ENCODE measurements around the gene ACIN1.
A peak's percentile ranks its signal among the peaks of the same experiment; 100 is the strongest.

ACIN1 gene

DNA sequence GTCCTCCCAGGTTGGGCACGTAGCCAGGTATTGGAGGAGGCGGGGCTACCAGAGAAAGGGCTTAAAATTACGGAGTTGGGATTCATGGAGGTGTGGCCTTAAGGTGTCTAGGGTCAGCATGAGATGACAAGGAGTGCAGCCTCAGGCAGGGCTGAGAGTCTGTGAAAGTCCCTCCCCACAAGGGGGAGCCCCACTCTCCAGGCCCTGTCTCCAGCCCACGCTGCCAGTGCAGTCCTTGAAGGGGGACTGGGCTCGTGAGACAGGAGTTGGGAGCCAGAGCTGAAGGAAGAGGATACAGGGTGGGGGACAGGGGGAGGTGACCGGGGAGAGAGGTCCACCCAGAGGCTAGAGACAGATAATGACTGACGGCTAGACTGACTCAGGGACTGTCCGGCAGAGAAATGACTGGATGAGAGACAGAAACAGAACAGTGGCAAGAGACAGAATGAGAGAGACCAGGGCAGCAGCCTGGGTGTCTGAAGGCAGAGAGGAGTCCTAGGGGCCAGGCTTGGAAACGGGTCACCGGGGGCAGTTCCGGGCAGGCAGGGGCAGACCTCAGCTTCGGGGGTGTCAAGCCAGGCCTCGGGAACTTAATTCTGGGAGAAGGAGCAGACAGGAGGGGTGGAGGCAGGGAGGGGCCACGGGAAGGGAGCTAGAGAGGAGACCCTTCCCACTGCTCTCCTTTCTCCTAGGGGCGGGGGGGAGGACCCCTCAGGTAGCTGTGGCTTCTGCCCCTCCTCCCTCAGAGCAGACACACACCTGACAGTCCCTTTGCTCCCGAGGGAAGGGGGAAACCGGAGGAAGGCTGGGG is 38.6 kb downstream of the ACIN1 start:
- Histone ChIP-seq H3K4me1 (ENCODE audit: control insufficient read depth, insufficient read depth, low read length) (peaks cover 24% of the 10 kb centered on the region), H3K27me3 (ENCODE audit: control insufficient read depth in 1 of 2, insufficient read depth in 2 of 2, low read length in 2 of 2) (no peaks in the 10 kb centered on the region), H3K27ac (ENCODE audit: low read length) (no peak overlapping the region), H3K9ac (ENCODE audit: low read length in 2 of 2) (peak overlapping the region; percentile 55 to 64), H3K9me3 (ENCODE audit: control insufficient read depth in 2 of 2, low read length in 2 of 2) (no peaks in the 10 kb centered on the region), H3K4me3 (ENCODE audit: low read length in 2 of 2) (peak overlapping the region; percentile 46 to 78), H3K36me3 (ENCODE audit: control insufficient read depth in 2 of 2, insufficient read depth in 2 of 2, low read length in 2 of 2) (peaks cover 13 to 19% of the 10 kb centered on the region in 2 donors)

DNA sequence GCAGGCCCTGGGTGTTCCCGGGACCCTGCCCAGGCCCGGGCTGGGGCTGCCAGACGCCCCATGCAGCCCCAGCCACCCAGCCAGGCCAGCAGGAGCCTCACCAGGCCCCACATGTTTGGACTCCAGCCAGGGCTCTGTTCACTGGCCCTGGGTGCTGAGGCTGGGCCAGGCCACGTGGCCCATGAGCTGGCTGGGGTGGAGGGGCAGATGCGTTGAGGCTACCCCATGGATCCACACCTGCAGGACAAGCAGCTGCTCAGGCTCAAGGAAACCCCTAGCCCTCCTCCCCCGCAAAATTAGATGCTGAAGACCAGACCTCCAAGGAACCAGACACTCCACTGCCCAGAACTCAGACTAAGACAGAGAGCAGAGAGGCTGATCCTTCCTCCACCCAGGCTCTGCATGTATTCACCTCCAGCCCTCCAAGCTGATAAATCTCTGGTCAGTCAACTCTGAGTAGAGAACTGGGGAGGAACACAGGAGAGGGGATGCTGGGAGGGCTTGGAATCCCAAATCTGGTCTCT is 39.3 kb downstream of the ACIN1 start:
- Histone ChIP-seq H3K4me3 (ENCODE audit: low read length in 2 of 2) (no peak overlapping the region), H3K9me3 (ENCODE audit: control insufficient read depth in 2 of 2, low read length in 2 of 2) (no peaks in the 10 kb centered on the region), H3K36me3 (ENCODE audit: control insufficient read depth in 2 of 2, insufficient read depth in 2 of 2, low read length in 2 of 2) (peaks cover 8 to 13% of the 10 kb centered on the region in 2 donors), H3K27ac (ENCODE audit: low read length) (no peak overlapping the region), H3K9ac (ENCODE audit: low read length in 2 of 2) (no peak overlapping the region), H3K4me1 (ENCODE audit: control insufficient read depth, insufficient read depth, low read length) (peaks cover 24% of the 10 kb centered on the region), H3K27me3 (ENCODE audit: control insufficient read depth in 1 of 2, insufficient read depth in 2 of 2, low read length in 2 of 2) (no peaks in the 10 kb centered on the region)

DNA sequence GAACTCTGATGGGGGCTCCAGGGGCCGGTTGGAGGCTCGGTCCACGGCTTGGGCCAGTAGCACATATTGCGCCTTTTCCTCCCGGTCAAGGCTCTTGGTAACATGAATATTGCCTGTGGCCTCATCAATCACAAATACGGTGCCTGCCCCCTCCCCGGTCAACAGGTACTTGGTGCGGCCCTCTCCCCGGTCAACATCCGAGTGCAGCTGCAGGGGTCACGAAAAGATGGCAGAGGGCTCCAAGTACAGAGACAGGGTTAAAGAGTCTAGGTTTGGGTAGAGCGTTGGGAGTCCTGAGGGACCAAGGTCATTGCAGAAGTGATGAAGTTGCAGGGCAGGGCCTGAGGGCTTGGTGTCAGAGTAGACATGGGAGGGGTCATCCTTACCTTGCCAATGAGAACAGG is 39.8 kb downstream of the ACIN1 start:
- Histone ChIP-seq H3K4me1 (ENCODE audit: control insufficient read depth, insufficient read depth, low read length) (peaks cover 24% of the 10 kb centered on the region), H3K4me3 (ENCODE audit: low read length in 2 of 2) (no peak overlapping the region), H3K36me3 (ENCODE audit: control insufficient read depth in 2 of 2, insufficient read depth in 2 of 2, low read length in 2 of 2) (peaks cover 2 to 10% of the 10 kb centered on the region in 2 donors), H3K27me3 (ENCODE audit: control insufficient read depth in 1 of 2, insufficient read depth in 2 of 2, low read length in 2 of 2) (no peaks in the 10 kb centered on the region), H3K27ac (ENCODE audit: low read length) (no peak overlapping the region), H3K9ac (ENCODE audit: low read length in 2 of 2) (no peak overlapping the region), H3K9me3 (ENCODE audit: control insufficient read depth in 2 of 2, low read length in 2 of 2) (no peaks in the 10 kb centered on the region)

DNA sequence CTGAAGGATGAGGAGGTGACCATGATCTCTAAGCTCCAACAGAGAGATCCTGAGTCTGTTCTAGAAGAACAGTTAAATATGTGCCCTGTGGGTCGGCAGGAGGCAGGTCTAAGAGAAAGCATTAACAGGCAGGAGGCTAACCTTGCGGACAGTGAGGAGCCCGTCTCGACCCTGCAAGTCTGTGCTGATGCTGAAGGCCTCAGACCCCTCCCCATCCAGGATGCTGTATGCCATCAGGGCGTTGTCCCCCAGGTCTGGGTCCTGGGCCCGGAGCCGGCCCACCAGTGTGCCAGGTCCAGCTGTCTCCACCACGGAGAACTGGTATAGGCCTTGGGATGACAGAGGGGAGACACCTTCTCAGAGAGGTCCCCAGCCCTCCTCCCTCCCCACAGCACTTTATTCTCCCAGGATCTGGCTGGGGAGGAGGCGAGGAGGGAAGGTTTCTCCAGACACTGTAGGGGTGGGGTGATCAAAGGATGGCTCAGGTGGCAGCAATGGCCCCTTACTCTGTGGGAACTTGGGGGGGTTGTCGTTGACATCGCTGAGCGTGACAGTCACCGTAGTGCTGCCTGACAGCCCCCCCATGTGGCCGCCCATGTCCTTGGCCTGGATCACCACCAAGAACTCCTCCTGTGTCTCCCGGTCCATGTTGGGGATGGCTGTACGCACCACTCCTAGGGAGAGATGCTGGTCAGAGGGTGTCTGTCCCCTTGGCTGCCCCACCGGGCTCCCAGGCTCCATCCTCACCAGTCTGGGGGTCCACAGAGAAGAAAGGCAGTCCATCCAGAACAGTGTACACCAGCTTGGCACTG is 40.7 kb downstream of the ACIN1 start:
- no peak overlapping the region for H3K4me3 ChIP-seq (ENCODE audit: low read length in 2 of 2)
- no peak overlapping the region for H3K9ac ChIP-seq (ENCODE audit: low read length in 2 of 2)
- H3K36me3 ChIP-seq (ENCODE audit: control insufficient read depth in 2 of 2, insufficient read depth in 2 of 2, low read length in 2 of 2): peaks cover 0 to 6% of the 10 kb centered on the region in 2 donors
- no peaks in the 10 kb centered on the region for H3K9me3 ChIP-seq (ENCODE audit: control insufficient read depth in 2 of 2, low read length in 2 of 2)
- no peak overlapping the region for H3K27ac ChIP-seq (ENCODE audit: low read length)
- H3K27me3 ChIP-seq (ENCODE audit: control insufficient read depth in 1 of 2, insufficient read depth in 2 of 2, low read length in 2 of 2): no peaks in the 10 kb centered on the region
- H3K4me1 ChIP-seq (ENCODE audit: control insufficient read depth, insufficient read depth, low read length): peaks cover 24% of the 10 kb centered on the region

DNA sequence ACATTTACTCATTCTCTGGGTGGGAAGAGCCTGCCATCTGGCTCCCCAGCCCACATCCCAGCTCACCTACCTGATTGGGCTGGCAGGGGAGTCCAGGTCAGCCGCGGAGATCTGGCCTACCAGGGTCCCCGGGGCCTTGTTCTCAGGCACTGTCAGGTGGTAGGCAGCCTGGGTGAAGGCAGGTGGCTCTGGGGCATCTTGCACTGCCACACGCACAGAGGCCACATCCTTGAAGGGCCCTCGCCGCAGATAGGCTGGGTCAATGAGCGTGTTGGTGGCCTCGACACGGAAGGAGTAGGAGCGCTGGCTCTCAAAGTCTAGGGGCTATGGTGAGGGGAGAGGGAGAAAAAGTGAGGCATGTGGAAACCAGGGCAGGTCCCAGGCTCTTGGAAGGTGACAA is 41.5 kb downstream of the ACIN1 start:
- Histone ChIP-seq H3K9ac (ENCODE audit: low read length in 2 of 2) (no peak overlapping the region), H3K9me3 (ENCODE audit: control insufficient read depth in 2 of 2, low read length in 2 of 2) (no peaks in the 10 kb centered on the region), H3K36me3 (ENCODE audit: control insufficient read depth in 2 of 2, insufficient read depth in 2 of 2, low read length in 2 of 2) (no peaks in the 10 kb centered on the region), H3K4me1 (ENCODE audit: control insufficient read depth, insufficient read depth, low read length) (peaks cover 24% of the 10 kb centered on the region), H3K4me3 (ENCODE audit: low read length in 2 of 2) (no peak overlapping the region), H3K27me3 (ENCODE audit: control insufficient read depth in 1 of 2, insufficient read depth in 2 of 2, low read length in 2 of 2) (no peaks in the 10 kb centered on the region), H3K27ac (ENCODE audit: low read length) (no peak overlapping the region)

DNA sequence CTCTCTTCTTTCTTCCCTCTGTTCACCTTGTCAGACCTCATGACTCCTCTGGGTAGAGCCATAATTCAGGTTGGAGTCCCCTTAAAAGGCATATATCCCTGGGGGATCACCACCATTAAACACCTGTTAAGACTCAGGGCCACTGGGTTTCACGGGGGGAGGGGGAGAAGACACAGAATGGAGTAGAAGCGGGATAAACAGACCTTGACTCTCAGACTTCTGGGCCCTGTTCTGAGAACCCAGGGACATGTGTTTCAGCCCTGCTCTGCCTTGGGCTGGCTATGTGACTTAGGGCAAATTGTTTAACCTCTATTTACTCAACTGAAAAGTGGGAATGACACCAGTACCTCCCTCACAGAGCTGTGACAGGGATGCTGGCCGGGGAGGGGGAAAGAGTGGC is 42.3 kb downstream of the ACIN1 start:
- no peak overlapping the region for H3K27ac ChIP-seq (ENCODE audit: low read length)
- H3K9ac ChIP-seq (ENCODE audit: low read length in 2 of 2): no peak overlapping the region
- peaks cover 19% of the 10 kb centered on the region for H3K4me1 ChIP-seq (ENCODE audit: control insufficient read depth, insufficient read depth, low read length)
- no peaks in the 10 kb centered on the region for H3K9me3 ChIP-seq (ENCODE audit: control insufficient read depth in 2 of 2, low read length in 2 of 2)
- H3K4me3 ChIP-seq (ENCODE audit: low read length in 2 of 2): no peak overlapping the region
- H3K36me3 ChIP-seq (ENCODE audit: control insufficient read depth in 2 of 2, insufficient read depth in 2 of 2, low read length in 2 of 2): no peaks in the 10 kb centered on the region
- H3K27me3 ChIP-seq (ENCODE audit: control insufficient read depth in 1 of 2, insufficient read depth in 2 of 2, low read length in 2 of 2): no peaks in the 10 kb centered on the region

DNA sequence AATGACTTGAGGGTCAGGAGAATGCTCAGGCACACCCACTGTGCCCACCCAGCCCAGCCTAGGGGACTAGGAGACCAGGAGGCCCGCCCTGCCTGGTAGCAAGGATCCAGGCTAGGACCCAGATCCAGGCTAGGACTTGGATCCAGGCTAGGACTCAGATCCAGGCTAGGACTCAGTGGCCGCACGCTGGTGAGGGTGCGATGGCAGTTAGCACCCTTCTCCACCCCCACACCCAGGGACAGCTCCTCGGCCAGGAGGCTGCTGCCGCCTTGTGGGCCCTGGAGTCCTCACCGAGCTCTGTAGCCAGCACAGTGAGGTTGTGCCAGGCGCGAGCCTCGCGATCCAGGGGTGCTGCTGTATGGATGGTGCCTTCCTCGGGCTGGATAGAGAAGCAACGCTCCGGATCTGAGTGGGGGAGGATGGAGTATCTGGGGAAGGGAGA is 42.7 kb downstream of the ACIN1 start:
- no peaks in the 10 kb centered on the region for H3K27me3 ChIP-seq (ENCODE audit: control insufficient read depth in 1 of 2, insufficient read depth in 2 of 2, low read length in 2 of 2)
- H3K4me3 ChIP-seq (ENCODE audit: low read length in 2 of 2): no peak overlapping the region
- H3K4me1 ChIP-seq (ENCODE audit: control insufficient read depth, insufficient read depth, low read length): peaks cover 18% of the 10 kb centered on the region
- H3K9me3 ChIP-seq (ENCODE audit: control insufficient read depth in 2 of 2, low read length in 2 of 2): no peaks in the 10 kb centered on the region
- H3K36me3 ChIP-seq (ENCODE audit: control insufficient read depth in 2 of 2, insufficient read depth in 2 of 2, low read length in 2 of 2): no peaks in the 10 kb centered on the region
- no peak overlapping the region for H3K9ac ChIP-seq (ENCODE audit: low read length in 2 of 2)
- no peak overlapping the region for H3K27ac ChIP-seq (ENCODE audit: low read length)

DNA sequence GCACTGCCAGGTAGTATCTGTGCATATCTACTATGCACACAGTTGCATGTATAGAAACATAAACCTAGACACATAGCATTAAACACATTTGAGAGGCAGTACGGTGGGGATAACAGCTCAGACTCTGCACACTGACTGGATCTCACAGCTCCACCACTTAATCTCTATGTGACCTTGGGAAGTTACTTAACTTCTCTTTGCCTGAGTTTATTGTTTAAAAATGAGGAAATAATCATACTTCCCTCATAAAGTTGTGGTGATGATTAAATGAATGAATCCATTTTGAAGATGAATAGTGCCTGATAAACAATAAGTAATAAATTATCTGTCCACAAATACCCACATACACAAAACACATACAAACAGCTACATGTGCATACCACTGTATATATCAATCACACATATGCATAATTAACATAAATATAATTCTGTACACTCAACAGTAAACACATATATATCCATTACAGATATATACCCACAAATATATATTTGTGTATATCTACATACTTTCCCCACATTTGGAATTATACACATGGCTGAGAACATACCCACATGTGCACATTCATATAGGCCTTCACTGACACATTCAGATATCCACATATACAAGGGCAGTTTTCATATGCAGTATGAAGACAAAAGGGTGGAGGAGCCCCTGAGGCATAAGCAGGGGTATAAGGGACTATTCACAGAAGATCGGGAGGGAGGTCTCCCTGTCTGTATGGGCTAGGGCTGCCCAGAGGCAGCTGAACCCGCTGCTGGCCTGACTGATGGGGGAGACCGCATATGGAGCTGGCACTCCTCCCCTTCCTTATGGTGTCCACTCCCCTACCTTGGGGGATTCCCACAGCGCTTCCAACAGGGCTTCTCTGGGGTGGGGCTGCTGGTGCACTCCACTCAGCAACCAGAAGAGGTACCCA is 43.5 kb downstream of the ACIN1 start:
- no peak overlapping the region for H3K4me3 ChIP-seq (ENCODE audit: low read length in 2 of 2)
- no peak overlapping the region for H3K27ac ChIP-seq (ENCODE audit: low read length)
- no peaks in the 10 kb centered on the region for H3K36me3 ChIP-seq (ENCODE audit: control insufficient read depth in 2 of 2, insufficient read depth in 2 of 2, low read length in 2 of 2)
- H3K9ac ChIP-seq (ENCODE audit: low read length in 2 of 2): no peak overlapping the region
- no peaks in the 10 kb centered on the region for H3K9me3 ChIP-seq (ENCODE audit: control insufficient read depth in 2 of 2, low read length in 2 of 2)
- peaks cover 10% of the 10 kb centered on the region for H3K4me1 ChIP-seq (ENCODE audit: control insufficient read depth, insufficient read depth, low read length)
- H3K27me3 ChIP-seq (ENCODE audit: control insufficient read depth in 1 of 2, insufficient read depth in 2 of 2, low read length in 2 of 2): no peaks in the 10 kb centered on the region

DNA sequence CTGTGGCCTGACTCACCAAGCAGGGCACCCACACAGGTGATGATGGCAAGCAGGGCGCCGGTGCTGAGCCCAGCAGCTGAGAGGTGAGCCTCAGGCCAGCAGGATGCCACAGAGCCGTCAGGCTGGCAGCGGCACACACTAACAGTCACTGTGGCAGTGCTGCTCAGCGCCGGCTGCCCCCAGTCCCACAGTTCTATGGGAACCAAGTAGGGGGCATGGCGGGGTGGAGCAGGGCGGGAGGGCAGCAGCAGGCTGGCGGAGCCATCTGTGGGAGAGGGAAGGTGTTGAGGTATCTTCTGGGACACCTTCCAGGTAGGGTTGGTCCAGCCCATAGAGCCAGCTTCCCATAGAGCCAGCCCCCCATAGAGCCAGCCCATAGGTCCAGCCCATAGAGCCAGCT is 45.9 kb downstream of the ACIN1 start:
- Histone ChIP-seq H3K9ac (ENCODE audit: low read length in 2 of 2) (no peak overlapping the region), H3K27ac (ENCODE audit: low read length) (no peak overlapping the region), H3K4me1 (ENCODE audit: control insufficient read depth, insufficient read depth, low read length) (no peaks in the 10 kb centered on the region), H3K9me3 (ENCODE audit: control insufficient read depth in 2 of 2, low read length in 2 of 2) (no peaks in the 10 kb centered on the region), H3K36me3 (ENCODE audit: control insufficient read depth in 2 of 2, insufficient read depth in 2 of 2, low read length in 2 of 2) (no peaks in the 10 kb centered on the region), H3K27me3 (ENCODE audit: control insufficient read depth in 1 of 2, insufficient read depth in 2 of 2, low read length in 2 of 2) (no peaks in the 10 kb centered on the region), H3K4me3 (ENCODE audit: low read length in 2 of 2) (no peak overlapping the region)

All from stomach smooth muscle (tissue), 2 donors.